Trophoblast cell (in vitro differentiated cells and primary cell): Measurements from ENCODE around the gene DNMT3A.

Source experiments
- DNase-seq, 2 donors: peaks; one replicate each; pipeline ENCODE4 v3.0.0-alpha.2; 2016
- H2AFZ ChIP-seq: 2 replicates; pipeline ENCODE4 v1.6.1; 2013; ENCODE audit warnings: low read length, moderate library complexity, mild to moderate bottlenecking; ENCODE audit not compliant: insufficient read depth, poor library complexity
- H2AK5ac ChIP-seq: 2 replicates; pipeline ENCODE4 v1.6.1; 2013; ENCODE audit warnings: mild to moderate bottlenecking, low read length
- H2BK120ac ChIP-seq: 2 replicates; pipeline ENCODE4 v1.6.1; 2013; ENCODE audit warnings: low read length, mild to moderate bottlenecking, moderate library complexity; ENCODE audit not compliant: insufficient read depth, poor library complexity
- H2BK12ac ChIP-seq: 2 replicates; pipeline ENCODE4 v1.6.1; 2013; ENCODE audit warnings: mild to moderate bottlenecking, low read length, moderate library complexity
- H2BK5ac ChIP-seq: 2 replicates; pipeline ENCODE4 v1.6.1; 2013; ENCODE audit warnings: low read length, low read depth, moderate library complexity, mild to moderate bottlenecking; ENCODE audit not compliant: poor library complexity
- H3K14ac ChIP-seq: 2 replicates; pipeline ENCODE4 v1.6.1; 2013; ENCODE audit warnings: mild to moderate bottlenecking, low read length
- H3K18ac ChIP-seq: 2 replicates; pipeline ENCODE4 v1.6.1; 2013; ENCODE audit warnings: mild to moderate bottlenecking, low read length
- H3K23ac ChIP-seq: 2 replicates; pipeline ENCODE4 v1.6.1; 2013; ENCODE audit warnings: low read length
- H3K27ac ChIP-seq: 2 replicates; pipeline ENCODE4 v1.5.1; 2013; ENCODE audit warnings: low read depth, mild to moderate bottlenecking, inconsistent platforms, low read length, moderate library complexity
- H3K27me3 ChIP-seq: 2 replicates; pipeline ENCODE4 v1.6.1; 2013; ENCODE audit warnings: inconsistent platforms, mild to moderate bottlenecking, low read length, moderate library complexity; ENCODE audit not compliant: insufficient read depth
- H3K36me3 ChIP-seq, 2 experiments: 1 replicate in 1 of 2; 2 replicates in 1 of 2; pipeline ENCODE4 v1.6.1; 2013; ENCODE audit warnings: low read length in 2 of 2, mild to moderate bottlenecking in 2 of 2, moderate library complexity in 1 of 2; ENCODE audit not compliant: insufficient read depth in 2 of 2, control insufficient read depth in 1 of 2
- H3K4ac ChIP-seq: 2 replicates; pipeline ENCODE4 v1.6.1; 2013; ENCODE audit warnings: low read depth, mild to moderate bottlenecking, low read length, moderate library complexity
- H3K4me1 ChIP-seq, 2 experiments: 1 replicate in 1 of 2; 2 replicates in 1 of 2; pipeline ENCODE4 v1.6.1; 2013; ENCODE audit warnings: low read length in 2 of 2, mild to moderate bottlenecking in 2 of 2, moderate library complexity in 1 of 2; ENCODE audit not compliant: insufficient read depth in 2 of 2, control insufficient read depth in 1 of 2
- H3K4me2 ChIP-seq: 2 replicates; pipeline ENCODE4 v1.6.1; 2013; ENCODE audit warnings: inconsistent platforms, mild to moderate bottlenecking, low read length, moderate library complexity
- H3K4me3 ChIP-seq: 2 replicates; pipeline ENCODE4 v1.5.1; 2013; ENCODE audit warnings: mild to moderate bottlenecking, low read depth, low read length, inconsistent platforms
- H3K79me1 ChIP-seq: one replicate; pipeline ENCODE4 v1.6.1; 2013; ENCODE audit warnings: low read length
- H3K79me2 ChIP-seq: 2 replicates; pipeline ENCODE4 v1.6.1; 2013; ENCODE audit warnings: low read length, mild to moderate bottlenecking; ENCODE audit not compliant: control insufficient read depth, insufficient read depth, poor library complexity
- H3K9ac ChIP-seq: 2 replicates; pipeline ENCODE4 v1.6.1; 2013; ENCODE audit warnings: mild to moderate bottlenecking, low read length
- H3K9me3 ChIP-seq: 2 replicates; pipeline ENCODE4 v1.6.1; 2013; ENCODE audit warnings: low read depth, mild to moderate bottlenecking, control low read depth, inconsistent platforms, low read length; ENCODE audit not compliant: insufficient read depth
- H4K12ac ChIP-seq: 2 replicates; pipeline ENCODE4 v1.6.1; 2013; ENCODE audit warnings: low read depth, mild to moderate bottlenecking, low read length, moderate library complexity
- H4K8ac ChIP-seq: 2 replicates; pipeline ENCODE4 v1.6.1; 2013; ENCODE audit warnings: low read depth, mild to moderate bottlenecking, low read length, moderate library complexity
- H4K91ac ChIP-seq: one replicate; pipeline ENCODE4 v1.6.1; 2013; ENCODE audit warnings: low read depth, mild to moderate bottlenecking, low read length, moderate library complexity
- WGBS: extraction: QIAGEN DNeasy Blood & Tissue Kit; methylation state at CpG from one replicate; pipeline ENCODE4 v1.1.7; 2013; ENCODE audit warnings: missing lambda C conversion rate; ENCODE audit not compliant: insufficient read length, insufficient coverage; ENCODE audit errors: extremely low coverage; 5-methylcytosine and 5-hydroxymethylcytosine counted together

Gene DNMT3A

DNA sequence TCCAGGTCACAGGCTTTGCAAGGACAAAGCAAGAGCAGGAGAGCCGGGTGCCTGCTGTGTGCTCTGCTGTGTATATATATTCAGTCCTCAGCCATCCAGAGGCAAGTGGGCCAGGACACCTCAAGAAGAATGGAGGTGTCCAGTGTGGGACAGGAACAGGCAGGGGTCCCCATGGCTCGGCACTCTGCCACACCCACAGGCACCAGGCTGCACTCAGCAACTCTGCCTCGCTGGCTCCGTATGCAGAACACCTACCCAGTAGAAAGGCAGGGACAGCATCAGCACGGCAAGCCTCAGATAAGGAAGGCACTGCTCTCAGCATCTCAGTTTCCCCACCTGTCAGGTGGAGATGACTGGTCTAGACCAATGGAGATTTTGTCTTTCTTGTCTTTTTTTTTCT lies 57.8 kb downstream of the DNMT3A start:
- Histone ChIP-seq H3K14ac (no peak overlapping the region), H3K9ac (no peak overlapping the region), H2BK5ac (no peak overlapping the region), H3K27me3 (no peaks in the 10 kb centered on the region), H3K9me3 (peaks cover 3% of the 10 kb centered on the region), H2AFZ (no peak overlapping the region), H4K91ac (no peak overlapping the region), H2AK5ac (no peak overlapping the region), H4K8ac (no peak overlapping the region), H3K79me2 (no peaks in the 10 kb centered on the region), H3K18ac (no peak overlapping the region), H3K23ac (no peak overlapping the region), H3K4me3 (peak overlapping the region; percentile 37), H3K79me1 (no peaks in the 10 kb centered on the region), H2BK120ac (no peak overlapping the region), H3K27ac (no peak overlapping the region), H4K12ac (no peak overlapping the region), H3K4me1 (peaks cover 2 to 4% of the 10 kb centered on the region in 2 experiments), H3K36me3 (no peaks in the 10 kb centered on the region), H2BK12ac (no peak overlapping the region), H3K4me2 (no peak overlapping the region), H3K4ac (no peak overlapping the region)
- no CpG with 5 or more reads among the region's 5 CpGs for WGBS
- no peak for DNase-seq

DNA sequence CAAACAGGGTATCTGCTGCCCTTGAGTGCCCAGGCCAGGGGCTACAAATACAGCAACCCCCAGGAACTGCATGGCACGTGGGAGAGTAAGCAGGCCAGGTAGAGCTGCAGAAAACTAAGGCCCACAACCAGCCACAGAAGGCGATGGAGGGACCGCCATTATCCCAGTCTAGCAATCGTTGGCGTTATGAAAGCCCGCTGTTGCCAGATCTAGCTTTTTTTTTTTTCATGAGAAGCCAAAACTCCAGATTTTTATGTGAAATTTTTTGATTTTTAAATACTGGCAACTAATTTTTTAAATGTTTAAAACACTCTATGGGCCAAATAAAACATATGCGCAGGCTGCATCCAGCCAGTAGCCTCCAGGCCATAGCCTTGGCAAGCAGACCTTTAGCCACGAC lies 59.8 kb downstream of the DNMT3A start:
- no peak overlapping the region for H4K8ac ChIP-seq
- no peak overlapping the region for H4K12ac ChIP-seq
- no peak for DNase-seq
- H2BK120ac ChIP-seq: no peak overlapping the region
- H3K9me3 ChIP-seq: peaks cover 2% of the 10 kb centered on the region
- no peak overlapping the region for H3K4me3 ChIP-seq
- H3K9ac ChIP-seq: no peak overlapping the region
- no peak overlapping the region for H2BK5ac ChIP-seq
- H3K36me3 ChIP-seq: no peaks in the 10 kb centered on the region
- H2AK5ac ChIP-seq: no peak overlapping the region
- no peak overlapping the region for H3K4ac ChIP-seq
- H4K91ac ChIP-seq: no peak overlapping the region
- no CpG with 5 or more reads among the region's 8 CpGs for WGBS
- no peak overlapping the region for H3K4me2 ChIP-seq
- H3K27me3 ChIP-seq: no peaks in the 10 kb centered on the region
- H3K4me1 ChIP-seq: peaks cover 9% of the 10 kb centered on the region in 2 experiments
- no peak overlapping the region for H2AFZ ChIP-seq
- H3K79me1 ChIP-seq: peaks cover 5% of the 10 kb centered on the region
- H3K23ac ChIP-seq: no peak overlapping the region
- no peak overlapping the region for H3K27ac ChIP-seq
- no peak overlapping the region for H3K14ac ChIP-seq
- H2BK12ac ChIP-seq: no peak overlapping the region
- H3K79me2 ChIP-seq: no peaks in the 10 kb centered on the region
- no peak overlapping the region for H3K18ac ChIP-seq

DNA sequence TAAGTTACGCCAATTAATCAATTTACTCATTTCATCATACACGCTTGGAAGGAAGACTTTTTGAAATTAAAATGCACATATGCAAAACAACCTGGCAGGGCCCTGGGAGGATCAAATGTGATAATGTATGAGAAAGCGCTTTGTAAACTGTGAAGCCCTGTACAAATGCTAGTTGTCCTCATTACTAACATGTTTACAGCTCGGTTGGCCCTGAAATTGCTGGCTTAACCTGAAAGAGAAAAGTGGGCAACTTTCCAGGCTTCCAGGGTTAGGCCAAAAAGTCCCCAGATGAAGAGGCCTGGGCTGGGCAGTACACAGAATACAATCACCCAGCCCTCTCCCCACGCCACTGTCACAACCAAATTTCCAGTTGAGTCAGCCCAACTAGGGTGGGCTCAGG lies 60.2 kb downstream of the DNMT3A start:
- Histone ChIP-seq H3K79me2 (no peaks in the 10 kb centered on the region), H3K4me3 (no peak overlapping the region), H2AK5ac (no peak overlapping the region), H3K79me1 (peaks cover 7% of the 10 kb centered on the region), H3K36me3 (no peaks in the 10 kb centered on the region), H2BK12ac (no peak overlapping the region), H3K9ac (no peak overlapping the region), H4K8ac (no peak overlapping the region), H4K91ac (no peak overlapping the region), H2BK5ac (no peak overlapping the region), H3K23ac (no peak overlapping the region), H3K14ac (no peak overlapping the region), H3K4ac (no peak overlapping the region), H2BK120ac (no peak overlapping the region), H3K4me2 (no peak overlapping the region), H2AFZ (no peak overlapping the region), H4K12ac (no peak overlapping the region), H3K4me1 (peaks cover 11% of the 10 kb centered on the region in 2 experiments), H3K27ac (no peak overlapping the region), H3K27me3 (no peaks in the 10 kb centered on the region), H3K9me3 (peaks cover 2% of the 10 kb centered on the region), H3K18ac (no peak overlapping the region)
- no peak for DNase-seq
- no CpG with 5 or more reads among the region's 5 CpGs for WGBS

GRCh38 chr2:25280051-25280687 lies 61.6 kb downstream of the DNMT3A start:
- Histone ChIP-seq H3K9me3 (peaks cover 2% of the 10 kb centered on the region), H4K12ac (no peak overlapping the region), H3K79me1 (peaks cover 7% of the 10 kb centered on the region), H2AK5ac (no peak overlapping the region), H3K14ac (no peak overlapping the region), H4K91ac (no peak overlapping the region), H3K4ac (no peak overlapping the region), H3K4me2 (no peak overlapping the region), H3K9ac (no peak overlapping the region), H3K36me3 (no peaks in the 10 kb centered on the region), H2BK12ac (no peak overlapping the region), H3K79me2 (no peaks in the 10 kb centered on the region), H2AFZ (no peak overlapping the region), H2BK5ac (no peak overlapping the region), H3K23ac (no peak overlapping the region), H3K4me3 (no peak overlapping the region), H2BK120ac (no peak overlapping the region), H3K27ac (no peak overlapping the region), H3K27me3 (no peaks in the 10 kb centered on the region), H3K4me1 (peaks cover 7 to 11% of the 10 kb centered on the region in 2 experiments), H4K8ac (no peak overlapping the region), H3K18ac (no peak overlapping the region)
- DNase-seq: no peak
- WGBS: no CpG with 5 or more reads among the region's 10 CpGs
